HG03442 (cell line): ENCODE data around the gene TFEC.
"Not testable (repeated sequence)": the region's sequence is repeated elsewhere in the genome, so short reads cannot be mapped to it uniquely, and the experiment has no call there.

ENCODE experiments used
- ATAC-seq: cut with Tn5 transposase; IDR thresholded peaks from one replicate; pipeline ENCODE4 v1.9.1; 2021; ENCODE audit warnings: mild to moderate bottlenecking, moderate library complexity; ENCODE audit not compliant: unreplicated experiment

Gene TFEC, protein sequence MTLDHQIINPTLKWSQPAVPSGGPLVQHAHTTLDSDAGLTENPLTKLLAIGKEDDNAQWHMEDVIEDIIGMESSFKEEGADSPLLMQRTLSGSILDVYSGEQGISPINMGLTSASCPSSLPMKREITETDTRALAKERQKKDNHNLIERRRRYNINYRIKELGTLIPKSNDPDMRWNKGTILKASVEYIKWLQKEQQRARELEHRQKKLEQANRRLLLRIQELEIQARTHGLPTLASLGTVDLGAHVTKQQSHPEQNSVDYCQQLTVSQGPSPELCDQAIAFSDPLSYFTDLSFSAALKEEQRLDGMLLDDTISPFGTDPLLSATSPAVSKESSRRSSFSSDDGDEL

DNA sequence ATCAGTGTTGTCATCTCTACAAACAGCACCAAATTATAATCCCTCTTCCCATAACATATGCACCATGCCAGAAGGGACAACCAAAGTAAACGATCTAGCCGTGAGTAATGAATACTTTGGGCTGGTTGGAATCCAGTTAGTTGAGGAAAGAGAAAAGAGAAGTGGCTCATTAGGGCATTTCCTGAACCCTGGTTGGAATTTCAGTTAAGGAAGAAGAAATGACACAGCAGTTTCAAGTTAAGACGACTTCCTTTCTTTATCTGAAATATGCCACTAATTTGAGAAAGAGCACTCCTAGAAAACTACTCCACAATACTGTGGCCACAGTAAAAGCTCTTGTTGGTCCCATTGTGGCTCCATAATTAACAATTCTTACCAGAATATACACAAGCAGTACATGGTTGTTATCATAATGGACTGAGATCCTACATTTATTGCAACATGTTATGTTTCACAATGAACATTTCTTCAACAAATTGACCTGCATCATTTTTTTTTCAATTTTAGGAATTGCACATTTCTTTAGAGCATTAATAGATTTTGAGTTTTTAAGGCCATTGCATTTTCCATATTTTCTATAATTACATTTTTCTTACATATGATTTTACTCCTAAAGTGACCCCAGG is at the start of gene TFEC:
TSS of gene TFEC (minus strand) at position 113 of the 626 bp plus-strand sequence. CDS start 46,322 bp downstream, outside the sequence.
- ATAC-seq: no peak

DNA sequence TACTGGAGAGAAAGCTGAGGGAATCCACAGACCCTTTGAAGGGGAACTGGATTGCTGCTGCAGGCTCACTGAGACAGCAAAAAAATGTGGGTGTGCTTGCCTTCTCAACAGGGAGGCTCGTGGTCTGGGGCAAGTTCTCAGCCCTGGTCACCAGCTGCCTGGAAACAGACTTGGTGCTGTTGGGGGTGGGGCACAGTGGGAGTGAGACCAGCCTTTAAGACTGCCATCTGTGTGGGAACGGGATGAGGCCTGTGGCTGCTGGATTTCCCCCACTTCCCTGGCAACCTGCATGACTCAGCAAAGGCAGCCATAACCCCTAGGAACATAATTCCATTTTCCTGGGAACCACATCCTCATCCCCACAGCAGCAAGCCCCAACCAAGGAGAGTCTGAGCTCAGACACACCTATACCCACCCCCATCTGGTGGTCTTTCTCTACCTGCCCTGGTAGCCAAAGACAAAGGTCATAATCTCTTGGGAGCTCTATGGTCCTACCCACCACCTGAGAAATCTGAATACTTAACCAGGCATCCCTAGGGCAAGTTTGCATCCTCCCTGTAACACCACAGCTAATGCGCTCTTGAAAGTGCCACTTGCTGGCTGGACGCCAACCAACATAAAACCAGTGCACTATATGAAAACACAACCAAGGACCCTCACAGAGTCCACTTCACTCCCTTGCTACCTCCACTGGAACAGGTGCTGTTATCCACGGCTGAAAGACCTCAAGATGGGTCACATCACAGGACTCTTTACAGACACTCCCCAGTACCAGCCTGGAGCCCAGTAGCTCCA is 45.0 kb upstream of the TFEC start:
- no peak for ATAC-seq

- ATAC-seq: no peak
These were observed 41.1 kb upstream of the TFEC start for GRCh38 chr7:116071629-116072028.

DNA sequence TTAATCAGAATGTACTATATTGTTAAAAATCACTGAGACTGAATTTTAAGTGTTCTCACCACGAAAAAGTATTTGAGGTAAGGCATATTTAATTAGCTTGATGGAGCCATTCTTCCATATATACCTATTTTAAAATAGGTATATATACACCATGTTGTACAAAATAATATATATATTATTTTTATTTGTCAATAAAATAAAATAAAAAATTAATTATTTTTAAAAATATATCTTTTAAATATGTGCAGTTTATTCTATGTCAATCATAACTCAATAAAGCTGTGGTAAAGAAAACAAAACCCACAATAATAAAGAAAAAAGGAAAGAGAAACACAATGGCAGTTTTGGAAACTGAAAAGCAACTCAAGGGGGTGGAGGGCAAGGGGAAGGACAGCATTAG is 33.6 kb upstream of the TFEC start:
- no peak for ATAC-seq

GRCh38 chr7:116062666-116063065 is 32.1 kb upstream of the TFEC start:
- no peak for ATAC-seq

GRCh38 chr7:116052006-116052405 is 21.4 kb upstream of the TFEC start:
- no peak for ATAC-seq

- not testable (repeated sequence) for ATAC-seq
These were observed 16.7 kb upstream of the TFEC start for GRCh38 chr7:116047261-116047660.

- no peak for ATAC-seq
These were observed 15.0 kb upstream of the TFEC start for GRCh38 chr7:116045532-116045931.

GRCh38 chr7:116041615-116042014 is 11.1 kb upstream of the TFEC start:
- peak; percentile 100 for ATAC-seq

- ATAC-seq: no peak
These were observed 6.8 kb upstream of the TFEC start for GRCh38 chr7:116037401-116037800.

GRCh38 chr7:116034411-116034810 is 3.8 kb upstream of the TFEC start:
- ATAC-seq: no peak

- ATAC-seq: no peak
These were observed 2.3 kb upstream of the TFEC start for GRCh38 chr7:116032886-116033285.

- ATAC-seq: peak; percentile 71
These were observed 1.8 kb downstream of the TFEC start for GRCh38 chr7:116028787-116029186.

DNA sequence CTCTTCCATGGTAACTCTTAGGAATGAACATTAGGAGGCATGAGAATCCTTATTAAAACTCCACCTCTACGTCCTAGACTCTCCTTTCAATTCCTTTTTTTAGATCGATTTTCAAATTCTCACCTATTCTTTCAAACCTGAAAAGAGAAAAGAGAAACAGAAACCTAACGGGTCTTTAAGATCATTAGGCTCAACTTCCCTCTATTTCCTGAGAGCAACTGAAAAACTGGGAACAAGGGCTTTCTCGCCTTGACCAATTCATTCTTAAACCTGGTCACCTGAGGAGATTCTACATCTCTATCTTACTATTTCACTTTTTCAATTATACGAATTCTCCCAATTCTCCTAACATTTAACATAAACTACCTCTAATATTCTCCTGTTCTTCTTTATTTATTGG is 2.8 kb downstream of the TFEC start:
- ATAC-seq: no peak

- no peak for ATAC-seq
These were observed 5.4 kb downstream of the TFEC start for GRCh38 chr7:116024826-116025809.

GRCh38 chr7:116021237-116021636 is 9.3 kb downstream of the TFEC start:
- peak; percentile 82 for ATAC-seq

DNA sequence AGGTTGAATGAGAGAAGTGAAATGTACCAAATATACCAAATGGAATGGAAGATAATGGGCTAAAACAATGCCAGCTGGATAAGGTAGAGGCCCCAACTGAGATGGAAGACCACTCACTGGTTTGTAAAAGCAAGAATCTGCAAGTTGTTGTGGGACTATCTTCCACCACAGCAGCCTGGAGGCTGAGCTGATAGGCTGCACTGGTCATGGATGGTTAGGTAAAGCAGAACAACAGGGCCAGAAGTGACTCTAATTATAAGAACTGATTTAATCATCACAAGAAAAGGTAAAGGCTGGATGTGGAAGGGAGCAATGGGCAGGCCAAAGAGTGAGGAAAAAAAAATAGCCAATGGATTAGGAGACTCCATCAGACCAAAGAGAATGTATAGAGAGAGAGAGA is 11.8 kb downstream of the TFEC start:
- ATAC-seq: no peak

GRCh38 chr7:116013675-116014074 is 16.9 kb downstream of the TFEC start:
- no peak for ATAC-seq

GRCh38 chr7:116011584-116011983 is 19.0 kb downstream of the TFEC start:
- ATAC-seq: no peak

DNA sequence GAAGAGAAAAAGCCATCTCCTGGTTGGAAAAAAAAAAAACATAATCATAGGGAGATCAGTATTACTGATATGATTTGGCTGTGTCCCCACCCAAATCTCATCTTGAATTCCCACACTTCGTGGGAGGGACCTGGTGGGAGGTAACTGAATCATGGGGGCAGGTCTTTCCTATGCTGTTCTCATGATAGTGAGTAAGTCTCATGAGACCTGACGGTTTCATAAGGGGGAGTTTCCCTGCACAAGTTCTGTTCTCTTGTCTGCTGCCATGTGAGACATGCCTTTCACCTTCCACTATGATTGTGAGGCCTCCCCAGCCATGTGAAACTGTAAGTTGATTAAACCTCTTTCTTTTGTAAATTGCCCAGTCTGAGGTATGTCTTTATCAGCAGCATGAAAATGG is 25.8 kb downstream of the TFEC start:
- not testable (repeated sequence) for ATAC-seq

DNA sequence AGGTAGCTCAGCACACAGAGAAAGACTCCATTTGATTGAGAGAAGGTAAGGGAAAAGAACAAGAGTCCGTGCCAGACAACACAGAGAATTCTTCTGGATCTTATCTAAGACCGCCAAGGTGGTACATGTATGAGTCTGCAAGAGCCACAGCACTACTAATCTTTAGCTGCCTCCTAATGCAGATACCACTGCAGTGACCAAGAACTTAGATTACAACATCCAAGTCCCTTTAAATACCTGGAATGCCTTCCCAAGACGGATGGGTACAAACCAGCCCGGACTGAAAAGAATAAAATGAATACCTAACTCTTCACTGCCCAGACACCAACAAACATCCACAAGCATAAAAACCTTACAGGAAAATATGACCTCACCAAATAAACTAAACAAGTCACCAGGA is 33.3 kb downstream of the TFEC start:
- no peak for ATAC-seq
